Calu3 (cell line): ENCODE data around the gene MAN2A2. TPM values are rescaled to one million over a fixed set of nuclear protein-coding genes. Genes with fewer than 3 reads are reported as not detected.

Source experiments
- BruUV-seq: library from RNA; stranded (reverse); fragments of 400-500 nt; replicated peaks from 2 replicates; lab custom pipeline; 2021; lab: Mats Ljungman, UMichigan
- CTCF ChIA-PET: fragments of 300-600 bp; sonication (Branson Sonifier 250); formaldehyde crosslinking; loops from one replicate; lab custom pipeline; 2022; ENCODE audit warnings: antibody characterized with exemption; lab: Charles Lee
- DNase-seq: peaks from one replicate; pipeline ENCODE4 v3.0.0; 2022
- H3K27ac Mint-ChIP-seq: one replicate; pipeline ENCODE4 v1.8.0; 2022; ENCODE audit warnings: mixed read lengths; ENCODE audit not compliant: unreplicated experiment
- H3K27me3 Mint-ChIP-seq: one replicate; pipeline ENCODE4 v1.8.0; 2022; ENCODE audit warnings: mixed read lengths; ENCODE audit not compliant: unreplicated experiment
- H3K36me3 Mint-ChIP-seq: one replicate; pipeline ENCODE4 v1.8.0; 2022; ENCODE audit warnings: mild to moderate bottlenecking, moderate library complexity, mixed read lengths; ENCODE audit not compliant: insufficient read depth, unreplicated experiment
- H3K4me1 Mint-ChIP-seq: one replicate; pipeline ENCODE4 v1.8.0; 2022; ENCODE audit warnings: mild to moderate bottlenecking, low read depth, mixed read lengths; ENCODE audit not compliant: unreplicated experiment
- H3K4me3 Mint-ChIP-seq: one replicate; pipeline ENCODE4 v1.8.0; 2022; ENCODE audit warnings: mild to moderate bottlenecking, low read depth, moderate library complexity, mixed read lengths; ENCODE audit not compliant: unreplicated experiment
- H3K9me3 Mint-ChIP-seq: one replicate; pipeline ENCODE4 v1.8.0; 2022; ENCODE audit warnings: low read depth, mixed read lengths; ENCODE audit not compliant: unreplicated experiment
- CTCF ChIP-seq: fragments of 200-600 bp; IDR thresholded peaks from one replicate; pipeline ENCODE4 v1.8.0; 2022; ENCODE audit warnings: antibody characterized with exemption; ENCODE audit not compliant: unreplicated experiment
- intact Hi-C: fragments of 100-400 bp; cut with micrococcal nuclease; formaldehyde crosslinking; loops from one replicate; pipeline ENCODE4 v1.10.0; 2022; ENCODE audit not compliant: unreplicated experiment
- total RNA-seq: library from RNA; stranded (reverse); gene quantifications from 2 replicates; pipeline ENCODE4 v1.2.3, GENCODE V29; 2022

The MAN2A2 gene
- total RNA-seq, 1 experiment from 2014 or later = 58.5 TPM

- Mint-ChIP-seq H3K9me3 (no peaks in the 10 kb centered on the region), H3K4me3 (no peak overlapping the region), H3K4me1 (peaks cover 25% of the 10 kb centered on the region), H3K36me3 (peaks cover 55% of the 10 kb centered on the region), H3K27me3 (no peaks in the 10 kb centered on the region), H3K27ac (no peak overlapping the region)
- TF ChIP-seq CTCF = no peak
- no TSS peak for BruUV-seq
- no peak for DNase-seq
- intact Hi-C loops = no loop called here
- CTCF ChIA-PET = no interaction called here
These were observed 27.5 kb upstream of the MAN2A2 start for GRCh38 chr15:90875549-90875981.

GRCh38 chr15:90876046-90876445 lies 27.1 kb upstream of the MAN2A2 start:
- CTCF ChIA-PET = no interaction called here
- H3K4me3 Mint-ChIP-seq = no peak overlapping the region
- H3K27me3 Mint-ChIP-seq = no peaks in the 10 kb centered on the region
- H3K9me3 Mint-ChIP-seq = no peaks in the 10 kb centered on the region
- no peak overlapping the region for H3K27ac Mint-ChIP-seq
- peaks cover 51% of the 10 kb centered on the region for H3K36me3 Mint-ChIP-seq
- no peak for TF ChIP-seq CTCF
- intact Hi-C loops = no loop called here
- BruUV-seq = no TSS peak
- peaks cover 22% of the 10 kb centered on the region for H3K4me1 Mint-ChIP-seq
- DNase-seq = no peak

GRCh38 chr15:90876512-90877170 lies 26.5 kb upstream of the MAN2A2 start:
- Mint-ChIP-seq H3K4me1 (peaks cover 22% of the 10 kb centered on the region), H3K27ac (no peak overlapping the region), H3K4me3 (no peak overlapping the region), H3K9me3 (no peaks in the 10 kb centered on the region), H3K27me3 (no peaks in the 10 kb centered on the region), H3K36me3 (peaks cover 52% of the 10 kb centered on the region)
- BruUV-seq = no TSS peak
- CTCF ChIA-PET = interaction anchor here (0.5 kb wide), 1 partner anchor 15 kb away, joined by 3 read pairs; no protein-coding TSS in a partner anchor
- no peak for DNase-seq
- TF ChIP-seq CTCF = no peak
- intact Hi-C loops = no loop called here

GRCh38 chr15:90877315-90877714 lies 25.8 kb upstream of the MAN2A2 start:
- peaks cover 45% of the 10 kb centered on the region for H3K36me3 Mint-ChIP-seq
- intact Hi-C loops = no loop called here
- peaks cover 20% of the 10 kb centered on the region for H3K4me1 Mint-ChIP-seq

More at GRCh38 chr15:90877315-90877714, 25.8 kb upstream of the MAN2A2 start:
- Mint-ChIP-seq H3K27ac (no peak overlapping the region), H3K9me3 (no peaks in the 10 kb centered on the region), H3K4me3 (no peak overlapping the region), H3K27me3 (no peaks in the 10 kb centered on the region)
- no peak for TF ChIP-seq CTCF
- BruUV-seq = no TSS peak
- DNase-seq = no peak
- CTCF ChIA-PET = no interaction called here
